ENCODE measurements around the gene HLA-G.

DNA sequence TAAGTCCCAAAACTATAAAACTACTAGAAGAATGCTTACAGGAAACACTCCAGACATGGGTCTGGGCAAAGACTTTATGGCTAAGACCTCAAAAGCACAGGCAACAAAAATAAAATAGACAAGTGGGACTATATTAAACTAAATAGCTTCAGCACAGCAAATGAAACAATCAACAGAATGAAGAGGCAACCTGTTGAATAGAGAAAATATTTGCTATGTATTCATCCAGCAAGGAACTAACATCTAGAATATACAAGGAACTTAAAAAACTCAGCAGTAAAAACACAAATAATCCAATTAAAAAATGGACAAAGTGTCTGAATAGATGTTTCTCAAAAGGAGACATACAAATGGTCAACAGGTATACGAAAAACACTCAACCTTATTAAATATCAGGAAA, 30.4 kb downstream of the HLA-G start:
- TF ChIP-seq POLR2AphosphoS5 (IDR thresholded peaks at IDR 0.05) (no peak), POLR2A (IDR thresholded peaks at IDR 0.05) (no peak)
- TF ChIP-seq, protein P1, sequence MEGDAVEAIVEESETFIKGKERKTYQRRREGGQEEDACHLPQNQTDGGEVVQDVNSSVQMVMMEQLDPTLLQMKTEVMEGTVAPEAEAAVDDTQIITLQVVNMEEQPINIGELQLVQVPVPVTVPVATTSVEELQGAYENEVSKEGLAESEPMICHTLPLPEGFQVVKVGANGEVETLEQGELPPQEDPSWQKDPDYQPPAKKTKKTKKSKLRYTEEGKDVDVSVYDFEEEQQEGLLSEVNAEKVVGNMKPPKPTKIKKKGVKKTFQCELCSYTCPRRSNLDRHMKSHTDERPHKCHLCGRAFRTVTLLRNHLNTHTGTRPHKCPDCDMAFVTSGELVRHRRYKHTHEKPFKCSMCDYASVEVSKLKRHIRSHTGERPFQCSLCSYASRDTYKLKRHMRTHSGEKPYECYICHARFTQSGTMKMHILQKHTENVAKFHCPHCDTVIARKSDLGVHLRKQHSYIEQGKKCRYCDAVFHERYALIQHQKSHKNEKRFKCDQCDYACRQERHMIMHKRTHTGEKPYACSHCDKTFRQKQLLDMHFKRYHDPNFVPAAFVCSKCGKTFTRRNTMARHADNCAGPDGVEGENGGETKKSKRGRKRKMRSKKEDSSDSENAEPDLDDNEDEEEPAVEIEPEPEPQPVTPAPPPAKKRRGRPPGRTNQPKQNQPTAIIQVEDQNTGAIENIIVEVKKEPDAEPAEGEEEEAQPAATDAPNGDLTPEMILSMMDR (IDR thresholded peaks at IDR 0.05), result no peak
